D341Med (cell line): ENCODE data around the gene UGGT1.
"Not testable (repeated sequence)": the region's sequence is repeated elsewhere in the genome, so short reads cannot be mapped to it uniquely, and the experiment has no call there.

ENCODE experiments used
- DNase-seq: peaks from one replicate; pipeline ENCODE4 v3.0.0; 2012; ENCODE audit warnings: low spot score

UGGT1 gene

DNA sequence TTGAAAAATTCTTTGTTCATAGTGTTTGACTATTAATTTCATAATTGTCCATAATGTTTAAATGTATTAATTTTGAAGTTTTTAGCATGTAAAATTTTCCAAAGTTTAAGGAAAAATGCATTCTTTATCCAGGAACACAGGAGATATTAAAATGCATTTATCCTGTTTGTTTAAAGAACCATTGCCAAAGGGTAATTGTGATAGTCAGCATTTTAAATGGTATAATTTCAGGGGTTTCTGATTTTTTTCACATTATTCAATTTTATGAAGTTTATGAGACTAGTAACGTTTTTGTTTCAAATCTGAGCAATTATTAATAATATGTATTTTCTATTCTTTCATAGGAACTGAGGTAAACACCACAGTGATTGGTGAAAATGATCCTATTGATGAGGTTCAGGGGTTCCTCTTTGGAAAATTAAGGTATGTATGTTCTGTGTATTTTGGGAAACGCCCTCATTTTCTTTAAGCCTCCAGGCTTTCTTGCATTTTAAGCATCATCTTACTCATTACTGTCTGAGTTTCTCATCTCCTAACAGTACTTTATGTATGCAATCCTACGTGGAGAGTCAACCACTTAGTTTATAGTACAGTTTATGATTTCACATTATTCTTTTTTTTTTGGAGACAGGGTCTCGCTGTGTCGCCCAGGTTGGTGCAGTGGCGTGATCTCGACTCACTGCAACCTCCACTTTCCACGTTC, 25.1 kb downstream of the UGGT1 start:
- DNase-seq: no peak

- no peak for DNase-seq
Measured at GRCh38 chr2:128134573-128134972, 43.6 kb downstream of the UGGT1 start.

DNA sequence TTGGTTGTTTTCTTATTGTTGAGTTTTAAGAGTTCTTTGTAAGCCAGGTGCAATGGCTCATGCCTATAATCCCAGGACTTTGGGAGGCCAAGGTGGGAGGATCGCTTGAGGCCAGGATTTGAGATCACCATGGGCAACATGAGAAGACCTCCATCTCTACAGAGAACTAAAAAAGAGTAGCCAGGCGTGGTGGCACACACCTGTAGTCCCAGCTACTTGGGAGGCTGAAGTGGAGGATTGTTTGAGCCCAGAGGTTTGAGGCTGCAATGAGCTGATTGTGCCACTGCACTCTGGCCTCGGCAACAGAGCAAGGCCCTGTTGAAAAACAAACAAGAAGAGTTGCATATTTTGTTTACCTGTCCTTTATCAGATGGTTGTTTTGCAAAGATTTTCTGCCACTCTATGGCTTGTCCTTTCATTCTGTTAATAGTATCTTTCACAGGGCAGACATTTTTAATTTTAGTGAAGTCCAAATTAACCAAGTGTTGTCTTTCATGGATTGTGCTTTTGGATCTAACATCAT, 46.2 kb downstream of the UGGT1 start:
- DNase-seq: no peak

- DNase-seq: no peak
Measured at GRCh38 chr2:128139624-128140023, 48.6 kb downstream of the UGGT1 start.

DNA sequence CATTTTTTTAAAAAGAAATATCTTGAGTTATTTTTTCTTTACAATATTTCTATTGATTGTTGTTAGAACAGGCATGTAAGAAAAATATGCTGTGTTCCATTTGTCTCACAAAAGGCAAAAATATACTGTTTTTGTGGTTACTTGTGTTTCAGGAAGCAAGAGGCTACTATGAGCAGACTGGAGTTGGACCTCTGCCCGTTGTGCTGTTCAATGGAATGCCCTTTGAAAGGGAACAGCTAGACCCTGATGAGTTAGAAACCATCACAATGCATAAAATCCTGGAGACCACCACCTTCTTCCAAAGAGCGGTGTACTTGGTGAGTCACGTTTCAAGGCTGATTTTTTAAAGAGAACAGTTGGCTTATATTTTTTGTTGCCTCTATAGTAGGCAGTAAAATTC, 54.7 kb downstream of the UGGT1 start:
- DNase-seq: no peak

- no peak for DNase-seq
Measured at GRCh38 chr2:128153786-128154185, 62.8 kb downstream of the UGGT1 start.

- DNase-seq: no peak
Measured at GRCh38 chr2:128154225-128154624, 63.2 kb downstream of the UGGT1 start.

DNA sequence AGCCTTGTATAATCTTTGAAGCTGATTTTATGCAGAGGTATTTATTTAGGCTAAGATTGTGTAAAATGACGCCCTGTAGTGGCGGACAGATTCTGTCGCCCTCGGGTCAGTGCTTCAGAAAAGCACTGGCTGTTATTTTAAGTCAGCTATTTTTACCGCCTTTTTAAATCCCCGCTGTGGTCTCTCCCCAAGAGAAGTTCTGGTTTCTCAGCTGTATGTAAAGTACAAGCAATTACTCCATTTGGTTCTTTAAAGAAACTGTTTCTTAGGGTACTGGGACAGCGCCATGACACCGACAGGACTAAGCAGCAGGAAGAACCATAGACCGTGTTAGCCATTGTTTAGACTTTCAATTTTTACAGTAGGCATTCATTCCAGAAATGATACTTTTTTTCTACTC, 65.0 kb downstream of the UGGT1 start:
- DNase-seq: no peak

GRCh38 chr2:128156812-128157211, 65.8 kb downstream of the UGGT1 start:
- no peak for DNase-seq

DNA sequence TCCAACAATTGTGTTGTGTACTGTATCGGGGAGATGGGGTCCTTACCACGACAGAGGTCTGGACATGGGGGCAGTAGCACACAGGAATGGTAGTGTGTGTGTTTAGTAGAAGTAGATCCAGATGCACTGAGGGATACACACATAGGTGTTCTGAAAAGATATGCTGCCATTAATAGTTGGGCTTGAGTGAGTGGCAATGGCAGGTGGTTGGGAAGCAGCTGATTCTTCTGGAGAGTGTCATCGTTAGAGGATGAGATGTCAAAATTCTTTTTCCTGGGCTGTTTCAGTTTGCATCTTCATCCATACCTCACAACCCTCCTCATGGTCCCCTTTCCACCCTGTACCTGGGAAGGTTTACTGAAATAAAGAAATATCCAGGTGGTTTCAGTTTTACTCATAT, 66.6 kb downstream of the UGGT1 start:
- DNase-seq: no peak

DNA sequence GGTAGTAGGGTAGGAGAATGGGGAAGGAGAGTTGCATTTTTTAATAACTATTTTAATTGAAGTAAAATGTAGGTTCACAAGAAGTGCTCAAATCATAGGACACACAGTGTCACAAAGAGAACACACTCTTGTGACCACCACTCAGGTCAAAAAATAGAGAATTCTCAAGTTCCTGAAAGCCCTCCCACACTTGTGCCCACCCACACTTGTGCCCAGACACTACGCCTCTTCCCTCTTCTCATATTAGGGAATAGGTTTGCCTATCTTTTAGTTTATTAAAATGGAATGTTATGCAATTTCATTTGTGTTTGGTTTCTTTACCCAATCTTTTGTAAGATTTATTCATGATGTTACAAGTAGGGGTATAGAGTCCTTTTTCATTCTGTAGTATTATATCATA, 67.2 kb downstream of the UGGT1 start:
- DNase-seq: no peak

GRCh38 chr2:128159437-128159836, 68.4 kb downstream of the UGGT1 start:
- peak; percentile 35 for DNase-seq

DNA sequence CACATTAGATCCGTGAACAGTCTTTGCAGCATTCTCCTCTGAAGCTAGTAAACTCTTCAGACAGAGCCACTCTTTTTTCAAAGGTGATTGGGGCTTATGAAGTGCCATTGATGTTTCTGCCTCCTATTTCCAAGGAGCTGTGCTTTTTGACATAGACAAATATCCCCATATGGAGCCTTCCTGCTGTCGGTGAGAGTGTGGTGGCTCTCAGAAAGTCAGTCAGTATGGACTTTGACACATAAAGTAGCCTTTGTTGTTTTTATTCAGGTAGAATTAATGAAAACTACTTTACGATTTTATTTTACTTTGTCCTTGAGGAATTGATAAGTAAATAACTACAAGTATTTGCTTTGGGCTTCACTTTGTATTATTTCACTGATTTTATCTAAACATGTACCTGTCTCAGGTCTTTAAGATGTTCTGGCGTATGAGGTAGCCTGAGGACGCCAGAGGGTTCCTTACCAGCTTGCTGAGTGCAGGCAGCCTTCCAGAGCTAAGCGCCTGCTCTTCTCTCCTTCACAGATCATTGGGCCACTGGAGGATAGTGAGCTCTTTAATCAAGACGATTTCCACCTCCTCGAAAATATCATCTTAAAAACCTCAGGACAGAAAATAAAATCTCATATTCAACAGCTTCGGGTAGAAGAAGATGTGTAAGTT, 69.7 kb downstream of the UGGT1 start:
- no peak for DNase-seq

DNA sequence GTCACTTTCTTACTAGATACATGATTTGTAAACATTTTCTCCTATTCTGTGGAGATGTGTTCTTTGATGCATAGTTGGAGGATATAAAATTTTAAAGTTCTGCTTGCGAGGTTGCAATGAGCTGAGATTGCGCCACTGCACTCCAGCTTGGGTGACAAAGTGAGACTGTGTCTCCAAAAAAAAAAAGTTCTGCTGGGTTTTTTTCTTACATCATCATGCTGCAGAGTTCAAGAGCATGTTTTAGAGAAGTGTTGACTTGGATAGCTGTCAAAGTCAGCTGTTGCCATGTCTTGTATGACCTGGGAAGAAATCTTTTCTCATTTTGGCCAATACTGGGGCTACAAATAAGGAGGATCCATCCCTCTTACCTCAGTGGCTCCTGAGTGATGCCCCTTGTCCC, 71.3 kb downstream of the UGGT1 start:
- DNase-seq: no peak

GRCh38 chr2:128164311-128164710, 73.3 kb downstream of the UGGT1 start:
- no peak for DNase-seq

DNA sequence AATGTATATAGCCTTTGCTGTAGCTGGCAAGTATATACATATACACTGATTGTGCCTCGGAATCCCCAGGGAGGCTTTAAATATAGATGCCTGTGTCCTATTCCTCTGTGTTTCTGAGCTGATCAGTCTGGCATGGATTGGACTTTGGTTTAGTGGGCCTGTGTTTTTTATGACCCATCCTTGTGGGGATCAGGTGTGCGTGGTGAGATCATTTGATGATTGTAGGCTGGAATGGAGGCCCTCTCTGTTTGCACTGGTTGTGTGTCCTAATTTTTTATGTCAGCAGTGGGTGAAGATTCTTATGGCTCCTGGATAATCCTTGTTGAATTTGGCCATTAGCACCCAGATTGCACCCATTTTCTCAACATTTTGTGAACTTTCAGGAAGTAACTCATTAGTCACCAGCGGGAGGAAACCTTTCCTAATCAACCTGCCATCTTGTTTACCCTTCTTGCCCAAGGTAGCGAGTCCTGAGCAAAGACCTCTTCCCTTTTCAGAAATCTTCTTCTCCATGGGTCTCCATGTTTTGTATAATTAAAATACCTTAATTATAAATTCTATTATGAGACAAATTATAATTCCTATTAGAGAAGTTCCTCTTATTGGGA, 75.8 kb downstream of the UGGT1 start:
- DNase-seq: no peak

GRCh38 chr2:128169094-128169493, 78.1 kb downstream of the UGGT1 start:
- no peak for DNase-seq

DNA sequence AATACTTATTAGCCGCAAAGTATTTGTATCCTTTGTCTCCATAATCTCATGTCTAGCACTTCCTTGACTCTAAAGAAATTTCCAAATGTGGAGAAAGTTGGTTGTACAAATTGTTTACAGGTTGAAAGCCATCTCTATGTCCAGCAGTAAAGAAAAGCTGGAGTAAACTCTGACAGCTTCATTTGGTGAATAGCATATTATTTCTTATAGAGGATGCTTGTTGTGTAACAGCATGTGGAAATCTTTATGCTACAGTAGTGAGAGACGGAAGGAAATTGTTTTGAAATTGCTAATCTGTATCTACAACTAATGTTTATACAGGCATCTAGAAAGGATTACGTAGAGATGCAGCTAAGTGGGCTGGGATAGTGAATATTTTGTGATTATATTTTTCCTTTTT, 78.5 kb downstream of the UGGT1 start:
- no peak for DNase-seq

GRCh38 chr2:128169933-128170709, 79.1 kb downstream of the UGGT1 start:
- no peak for DNase-seq

GRCh38 chr2:128170776-128171175, 79.8 kb downstream of the UGGT1 start:
- no peak for DNase-seq

DNA sequence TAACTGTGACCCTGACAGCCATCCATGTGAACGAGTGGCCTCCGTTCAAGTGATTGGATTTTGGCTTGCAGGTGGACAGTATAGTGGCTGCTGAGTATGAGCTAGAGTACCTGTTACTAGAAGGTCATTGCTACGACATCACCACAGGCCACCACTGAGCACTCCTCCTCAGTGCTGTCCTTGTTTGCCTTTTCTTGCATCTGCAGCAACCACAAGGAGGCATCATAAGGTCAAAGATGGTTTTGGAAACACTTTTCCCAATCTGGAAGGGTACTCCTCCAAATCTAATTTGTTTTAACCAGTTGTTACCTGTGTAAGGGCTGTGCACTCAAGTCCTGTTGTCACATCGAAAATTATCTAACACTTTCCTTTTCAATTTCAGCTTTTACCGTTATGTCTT, 81.2 kb downstream of the UGGT1 start:
- DNase-seq: peak; percentile 33

DNA sequence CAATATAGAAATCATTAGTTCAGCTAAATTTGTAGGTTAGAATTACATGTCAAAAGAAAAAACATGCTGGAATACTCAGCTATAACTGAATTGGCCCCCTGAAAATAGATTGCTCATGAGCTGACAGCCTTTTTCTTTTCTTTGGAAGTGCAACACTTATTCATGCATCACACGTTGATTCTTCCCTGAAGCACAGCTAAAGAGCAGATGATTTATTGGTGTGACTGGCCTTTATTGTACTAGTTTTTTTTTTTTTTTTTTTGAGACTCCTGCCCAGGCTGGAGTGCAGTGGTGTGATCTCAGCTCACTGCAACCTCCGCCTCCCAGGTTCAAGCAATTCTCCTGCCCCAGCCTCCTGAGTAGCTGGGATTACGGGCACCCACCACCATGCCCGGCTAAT, 83.1 kb downstream of the UGGT1 start:
- not testable (repeated sequence) for DNase-seq

DNA sequence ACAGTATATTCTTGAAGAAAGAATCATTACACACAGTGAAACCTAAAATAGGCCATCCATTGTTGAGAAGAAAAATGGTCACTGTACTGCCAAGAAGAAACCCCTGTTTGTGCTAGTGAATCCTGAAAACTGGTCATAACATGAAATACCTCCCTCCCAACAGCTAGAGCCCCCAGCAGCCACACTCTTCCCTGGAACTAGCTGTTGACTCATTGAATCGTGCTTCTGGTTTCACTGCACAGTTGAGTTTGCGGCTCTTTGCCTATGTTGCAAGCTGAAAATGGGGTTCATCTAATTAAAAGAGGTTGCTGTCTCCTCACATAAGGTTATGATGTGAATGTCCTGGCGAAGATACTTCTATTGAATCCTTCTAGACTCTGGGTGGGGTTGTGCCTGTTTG, 86.3 kb downstream of the UGGT1 start:
- DNase-seq: no peak
